NK-92 treated with Interleukin-12 subunit alpha and Interleukin-12 subunit beta, amount 100 ng/mL, for 24 hours (cell line): ENCODE data around the gene PRKAR1A.
"Not testable (repeated sequence)": the region's sequence is repeated elsewhere in the genome, so short reads cannot be mapped to it uniquely, and the experiment has no call there.

Experiments
- DNase-seq: peaks from one replicate; lab custom pipeline; 2025; lab: John Stamatoyannopoulos, UW

The PRKAR1A gene

GRCh38 chr17:68579194-68579927 lies 67.1 kb downstream of the PRKAR1A start:
- DNase-seq = no peak

- no peak for DNase-seq
Observed at GRCh38 chr17:68580236-68580770, 68.1 kb downstream of the PRKAR1A start.

- no peak for DNase-seq
Observed at GRCh38 chr17:68581863-68582645, 69.8 kb downstream of the PRKAR1A start.

- DNase-seq = not testable (repeated sequence)
Observed at GRCh38 chr17:68582867-68583266, 70.6 kb downstream of the PRKAR1A start.

GRCh38 chr17:68584581-68585303 lies 72.5 kb downstream of the PRKAR1A start:
- DNase-seq = no peak

- DNase-seq = no peak
Observed at GRCh38 chr17:68585643-68586042, 73.4 kb downstream of the PRKAR1A start.

- no peak for DNase-seq
Observed at GRCh38 chr17:68587026-68587425, 74.8 kb downstream of the PRKAR1A start.

- no peak for DNase-seq
Observed at GRCh38 chr17:68587847-68588246, 75.6 kb downstream of the PRKAR1A start.

GRCh38 chr17:68588362-68588761 lies 76.1 kb downstream of the PRKAR1A start:
- no peak for DNase-seq

- DNase-seq = no peak
Observed at GRCh38 chr17:68589086-68589485, 76.9 kb downstream of the PRKAR1A start.

GRCh38 chr17:68591583-68591982 lies 79.4 kb downstream of the PRKAR1A start:
- DNase-seq = no peak

- DNase-seq = no peak
Observed at GRCh38 chr17:68592009-68592408, 79.8 kb downstream of the PRKAR1A start.

GRCh38 chr17:68592682-68593641 lies 80.7 kb downstream of the PRKAR1A start:
- DNase-seq = no peak

GRCh38 chr17:68594552-68594951 lies 82.3 kb downstream of the PRKAR1A start:
- DNase-seq = no peak

- no peak for DNase-seq
Observed at GRCh38 chr17:68595496-68595895, 83.3 kb downstream of the PRKAR1A start.

- no peak for DNase-seq
Observed at GRCh38 chr17:68595986-68596385, 83.8 kb downstream of the PRKAR1A start.

GRCh38 chr17:68596411-68596945 lies 84.2 kb downstream of the PRKAR1A start:
- DNase-seq = no peak

- DNase-seq = no peak
Observed at GRCh38 chr17:68598074-68598473, 85.8 kb downstream of the PRKAR1A start.

GRCh38 chr17:68598545-68598961 lies 86.3 kb downstream of the PRKAR1A start:
- DNase-seq = no peak

- DNase-seq = no peak
Observed at GRCh38 chr17:68599091-68599490, 86.9 kb downstream of the PRKAR1A start.

GRCh38 chr17:68599552-68600066 lies 87.4 kb downstream of the PRKAR1A start:
- DNase-seq = no peak
